ENCODE data around the gene SLC39A13. TPM values are rescaled to one million over a fixed set of nuclear protein-coding genes. Genes with fewer than 3 reads are reported as not detected.
A peak's percentile ranks its signal among the peaks of the same experiment; 100 is the strongest.

SLC39A13 gene
- total and polyA plus RNA-seq, 2 of the 4 experiments (the other 2 are of a cell fraction) = 32.4 to 144 TPM

DNA sequence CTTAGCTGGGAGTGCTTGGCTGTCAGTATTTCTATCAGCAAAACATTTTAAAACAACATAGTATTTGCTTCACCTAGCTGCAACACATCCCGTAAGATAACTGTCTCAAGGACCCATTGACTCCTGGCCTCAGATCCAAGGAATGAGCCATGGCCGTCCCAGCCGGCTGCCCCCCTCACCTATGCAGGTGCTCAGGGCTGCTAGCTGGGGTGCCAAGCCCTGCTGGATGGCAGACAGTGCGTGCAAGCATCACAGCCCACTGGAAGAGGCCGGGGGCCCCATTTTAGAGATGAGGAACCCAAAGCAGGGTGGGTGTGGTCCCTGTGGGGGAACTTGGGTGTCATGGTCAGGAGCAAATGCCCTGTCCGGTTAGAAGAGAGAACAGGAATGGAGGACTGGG, 9.3 kb downstream of the SLC39A13 start:
- peak overlapping the region; percentile 87 for H3K27ac ChIP-seq (ENCODE audit: insufficient read depth, low read length)
- CTCF ChIA-PET = no interaction called here
- no peak overlapping the region for H2BK120ac ChIP-seq (ENCODE audit: low read depth, low read length)

More for the DNA sequence above, 9.3 kb downstream of the SLC39A13 start:
- H3K9ac ChIP-seq (ENCODE audit: low read depth, low read length) = no peak overlapping the region; the same call in 1 of the 2 replicates
- H4K5ac ChIP-seq (ENCODE audit: low read depth, low read length) = 0 out of 2 replicates have a peak overlapping the region, but pooled peaks have one; percentile 27
- peak overlapping the region; percentile 52 to 53; a peak in 2 of 4 replicates for H4K8ac ChIP-seq (ENCODE audit: low read depth in 2 of 2, low read length in 2 of 2)
- peak overlapping the region; percentile 14 for H2BK5ac ChIP-seq (ENCODE audit: low read depth, low read length, poor library complexity, severe bottlenecking)
- peaks cover 6% of the 10 kb centered on the region; the same call in 1 of the 2 replicates for H3K9me1 ChIP-seq (ENCODE audit: insufficient read depth, low read length)
- no TSS peak for BruUV-seq (replicated peaks)
- H3K4me1 ChIP-seq (ENCODE audit: control insufficient read depth, insufficient read depth, low read length) = peaks cover 40% of the 10 kb centered on the region
- peaks cover 72% of the 10 kb centered on the region for H3K36me3 ChIP-seq (ENCODE audit: control insufficient read depth, insufficient read depth, low read length)
- peaks cover 30 to 67% of the 10 kb centered on the region in 2 experiments; a peak in 3 of 4 replicates for H3K79me1 ChIP-seq (ENCODE audit: low read depth in 1 of 2, low read length in 2 of 2)
- TF ChIP-seq MAZ (IDR thresholded peaks at IDR 0.05; ENCODE audit: borderline replicate concordance, low read depth, low read length) (no peak), MAFK (IDR thresholded peaks at IDR 0.05; ENCODE audit: low read depth, low read length) (no peak), RAD21 (IDR thresholded peaks at IDR 0.05; ENCODE audit: low read length) (no peak), MXI1 (IDR thresholded peaks at IDR 0.05; ENCODE audit: borderline replicate concordance, low read depth, low read length) (no peak)
- H2BK20ac ChIP-seq (ENCODE audit: low read depth, low read length) = no peak overlapping the region; the same call in 1 of the 2 replicates
- dilution Hi-C loops (cut with HindIII; ENCODE audit: low sequenced_read_pairs, unreplicated experiment) = no loop called here
- no peaks in the 10 kb centered on the region for H3K27me3 ChIP-seq (ENCODE audit: control insufficient read depth, insufficient read depth, low read length)
- no peak overlapping the region for H2AFZ ChIP-seq (replicated peaks; ENCODE audit: low read length, poor library complexity)
- no peak overlapping the region; the same call in 2 of the 3 replicates for H2BK15ac ChIP-seq (ENCODE audit: low read depth, low read length)
- peak overlapping the region; percentile 6; the same call in 1 of the 2 replicates for H4K91ac ChIP-seq (ENCODE audit: insufficient read depth, low read depth, low read length)
- ATAC-seq (ENCODE audit: low read depth) (no peak), DNase-seq (no peak)
- no peak overlapping the region for H2AK9ac ChIP-seq (replicated peaks; ENCODE audit: low read depth, low read length, poor library complexity)
- intact Hi-C loops (cut with micrococcal nuclease) = no loop called here
- no peak overlapping the region for H3K18ac ChIP-seq (ENCODE audit: low read depth, low read length)
- no peaks in the 10 kb centered on the region for H3K9me3 ChIP-seq (ENCODE audit: control insufficient read depth, insufficient read depth, low read length)
- POLR2A ChIA-PET (ENCODE audit: unreplicated experiment) = no interaction called here
- no peak overlapping the region for H3K4me3 ChIP-seq (ENCODE audit: insufficient read depth, low read depth, low read length)
- H2AK5ac ChIP-seq (ENCODE audit: low read depth, low read length) = peak overlapping the region; percentile 20; the same call in 1 of the 2 replicates
- in situ Hi-C loops (cut with MboI; ENCODE audit: low sequenced_read_pairs) = no loop called here
- H3K4ac ChIP-seq (ENCODE audit: low read depth, low read length) = peak overlapping the region; percentile 41
- peaks cover 7% of the 10 kb centered on the region; the same call in 1 of the 2 replicates for H4K20me1 ChIP-seq (ENCODE audit: insufficient read depth, low read length)
- 90% methylated on average over 6 of the region's 6 CpGs; no CpG with 5 or more reads in 1 of the 2 experiments for WGBS, 2 experiments (ENCODE audit: extremely low coverage in 2 of 2, insufficient read length in 1 of 2)
- H3K4me2 ChIP-seq (ENCODE audit: low read depth, low read length) = no peak overlapping the region
- H3K56ac ChIP-seq (ENCODE audit: extremely low read depth, insufficient read depth, low read length) = no peak overlapping the region
- H3K23ac ChIP-seq (ENCODE audit: low read depth, low read length) = no peak overlapping the region
- no peak overlapping the region for H3K14ac ChIP-seq (replicated peaks; ENCODE audit: low read depth, low read length)

Data from IMR-90 (cell line).